Stimulated activated naive CD4-positive, alpha-beta T cell (primary cell): ENCODE data around the gene PRKAR1A.
A peak's percentile ranks its signal among the peaks of the same experiment; 100 is the strongest.
"Not testable (repeated sequence)": the region's sequence is repeated elsewhere in the genome, so short reads cannot be mapped to it uniquely, and the experiment has no call there.

Experiments used
- DNase-seq, 6 experiments: peaks; one replicate each; lab custom pipeline; 2025; lab: John Stamatoyannopoulos, UW

PRKAR1A gene

DNA sequence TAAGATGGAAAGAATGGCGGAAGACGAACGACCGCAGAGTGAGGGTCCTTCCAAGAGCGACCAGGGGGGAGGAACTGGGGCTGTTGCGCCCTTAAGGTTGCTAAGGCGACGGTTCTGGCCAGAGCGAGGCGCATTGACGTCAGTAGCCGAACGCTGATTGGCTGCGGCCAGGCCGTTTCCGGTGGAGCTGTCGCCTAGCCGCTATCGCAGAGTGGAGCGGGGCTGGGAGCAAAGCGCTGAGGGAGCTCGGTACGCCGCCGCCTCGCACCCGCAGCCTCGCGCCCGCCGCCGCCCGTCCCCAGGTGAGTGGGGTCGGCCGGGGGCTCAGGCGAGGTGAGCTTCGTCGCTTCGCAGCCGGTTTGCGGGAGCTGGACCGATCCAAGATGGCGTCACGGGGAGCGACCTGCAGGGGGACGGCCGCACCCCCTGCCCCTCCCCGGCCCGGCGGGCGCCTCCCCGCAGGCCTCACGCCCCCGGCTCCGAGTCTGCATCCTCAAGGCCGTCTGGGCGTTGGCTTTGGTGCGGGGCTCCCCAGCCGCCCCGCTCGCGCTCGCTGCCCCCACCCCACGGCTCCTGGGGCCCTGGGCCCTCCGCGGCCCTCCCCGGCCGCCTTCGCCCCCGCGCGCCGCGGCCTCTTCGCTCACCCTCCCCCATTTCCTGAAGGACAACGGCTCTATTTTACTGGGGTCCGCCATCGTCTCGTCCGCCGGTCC is at the start of gene PRKAR1A:
TSS of gene PRKAR1A (plus strand) at position 184 of the 713 bp plus-strand sequence. CDS start 2,970 bp downstream, outside the sequence.
- peak; percentile 88 to 94 (median 91) for DNase-seq

DNA sequence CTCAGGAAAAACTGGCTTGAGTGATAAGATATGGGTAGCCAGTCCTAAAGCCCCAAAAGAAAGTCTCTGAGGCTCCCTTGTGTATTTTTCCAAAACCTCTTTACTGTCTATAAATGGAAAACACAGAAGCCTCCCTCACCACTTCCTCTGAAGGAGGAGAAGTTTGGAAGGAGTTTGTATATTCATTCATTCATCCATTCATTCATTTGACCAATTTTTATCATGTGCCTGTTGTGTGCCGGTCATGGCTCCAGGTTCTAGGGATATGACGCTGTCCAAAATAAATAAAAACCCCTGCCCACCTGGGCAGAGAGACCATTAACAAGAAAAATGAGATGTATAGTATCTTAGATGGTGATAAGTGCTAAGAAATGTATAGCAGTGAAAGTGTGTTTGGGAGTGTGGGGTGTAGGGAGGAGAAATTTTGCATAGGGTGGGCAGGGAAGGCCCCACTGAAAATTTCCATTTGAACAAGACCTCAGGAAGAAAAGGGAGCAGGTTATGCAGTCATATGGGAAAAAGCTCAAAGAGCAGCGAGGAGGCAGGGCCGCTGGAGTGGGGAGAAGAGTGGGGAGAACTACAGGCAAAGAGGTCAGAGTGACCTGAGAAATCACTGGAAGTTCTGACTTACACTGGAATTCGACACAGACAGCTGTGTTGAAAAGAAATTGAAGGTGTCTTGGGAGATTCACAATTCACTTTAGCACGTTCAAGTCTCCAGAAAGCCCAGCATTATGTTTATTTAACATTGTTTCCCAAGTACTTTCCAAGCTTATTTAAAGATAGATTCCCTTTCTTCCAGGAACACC is 48.8 kb upstream of the PRKAR1A start:
- no peak for DNase-seq

DNA sequence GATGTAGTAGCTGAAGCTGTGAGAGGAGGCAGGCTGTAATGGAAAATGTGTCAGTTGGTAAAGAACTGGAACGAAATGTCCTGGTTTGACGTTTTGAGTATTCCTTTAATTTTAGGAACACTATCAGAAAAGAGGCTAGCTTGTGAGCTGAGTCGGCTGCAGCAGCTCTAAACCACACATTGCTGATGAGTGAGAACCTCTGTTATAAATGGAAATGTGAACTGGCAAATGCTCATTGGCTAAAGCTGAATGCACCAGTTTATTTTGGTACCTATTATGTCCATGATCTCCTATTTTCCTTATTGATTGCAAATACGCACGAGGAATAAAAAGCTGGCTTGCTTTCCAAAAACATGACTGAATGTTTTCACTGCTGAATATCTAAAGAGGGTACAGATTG is 43.9 kb upstream of the PRKAR1A start:
- DNase-seq, result no peak

DNA sequence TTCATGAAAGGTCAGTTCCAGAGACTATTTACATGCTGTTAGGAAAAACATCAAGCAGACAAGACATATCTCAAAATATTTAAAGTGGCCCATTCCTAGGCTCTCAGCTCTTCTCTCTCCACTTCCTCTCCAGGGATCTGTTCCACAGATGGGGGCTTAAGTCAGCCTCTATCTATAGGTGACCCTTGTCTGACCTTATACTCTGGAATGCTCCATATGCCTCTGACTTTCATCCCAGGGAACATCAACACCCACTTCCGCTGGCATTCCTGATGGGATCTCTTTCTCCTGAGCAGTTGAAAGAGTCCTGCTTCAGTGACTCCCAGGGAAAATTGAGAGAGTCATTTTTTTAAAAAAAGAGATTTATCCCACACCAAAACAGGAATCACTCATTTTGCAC is 43.4 kb upstream of the PRKAR1A start:
- DNase-seq, result no peak

DNA sequence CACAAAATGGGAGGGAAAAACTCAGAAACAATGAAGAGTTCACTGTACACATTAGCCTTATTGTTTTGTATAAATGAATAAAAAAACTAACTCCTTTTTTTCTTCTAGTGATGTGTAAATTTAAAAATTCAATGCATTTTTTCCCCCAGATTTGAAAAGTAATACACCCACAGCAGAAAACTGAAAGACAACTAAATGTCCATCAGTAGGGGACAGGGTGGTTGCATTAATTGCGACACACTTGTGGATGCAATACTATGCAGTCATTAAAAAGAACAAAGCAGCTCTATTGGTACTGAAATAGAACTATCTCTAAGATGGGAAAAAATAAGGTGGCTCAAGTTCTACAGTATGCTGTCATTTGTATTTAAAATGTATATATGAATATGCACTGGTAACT is 41.3 kb upstream of the PRKAR1A start:
- no peak for DNase-seq

DNA sequence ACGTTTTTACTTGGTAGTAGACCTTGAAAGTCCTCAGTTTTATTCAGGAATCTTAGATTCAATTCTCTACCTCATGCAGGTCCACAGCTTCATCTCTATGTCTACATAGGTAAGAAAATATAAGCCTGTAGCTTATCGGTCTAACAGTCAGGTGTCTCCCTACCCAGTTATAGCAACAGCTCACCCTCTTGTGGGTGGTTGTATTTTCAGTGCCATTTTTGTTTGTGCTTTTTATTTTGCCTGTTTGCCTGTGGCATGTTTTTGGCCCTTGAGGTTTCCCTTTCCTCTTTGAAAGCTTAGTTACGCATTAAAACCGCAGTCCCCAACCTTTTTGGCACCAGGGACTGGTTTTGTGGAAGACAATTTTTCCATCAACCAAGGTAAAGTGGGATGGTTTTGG is 31.3 kb upstream of the PRKAR1A start:
- DNase-seq, result no peak

DNA sequence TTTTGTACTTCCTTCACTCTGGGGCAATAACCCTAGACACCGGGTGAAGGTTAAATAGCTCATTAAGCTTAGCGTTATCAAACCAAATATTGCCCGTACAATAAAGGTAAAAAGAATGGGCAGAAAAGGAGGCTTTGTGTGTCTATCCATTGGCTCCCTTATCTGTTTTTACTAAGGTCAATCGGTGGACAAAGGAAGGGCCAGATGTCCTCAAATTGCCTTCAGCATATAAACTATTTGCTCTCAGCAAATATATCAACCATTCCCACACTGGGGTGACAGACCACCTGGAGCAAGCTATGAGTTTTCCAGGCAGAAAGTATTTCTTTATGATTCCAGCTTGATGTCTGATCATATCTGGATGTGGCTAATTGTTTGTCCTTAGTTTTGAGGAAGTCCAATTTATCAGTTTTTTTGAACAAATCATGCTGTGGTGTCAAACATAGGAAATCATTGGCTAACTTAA is 29.6 kb upstream of the PRKAR1A start:
- DNase-seq, result no peak

DNA sequence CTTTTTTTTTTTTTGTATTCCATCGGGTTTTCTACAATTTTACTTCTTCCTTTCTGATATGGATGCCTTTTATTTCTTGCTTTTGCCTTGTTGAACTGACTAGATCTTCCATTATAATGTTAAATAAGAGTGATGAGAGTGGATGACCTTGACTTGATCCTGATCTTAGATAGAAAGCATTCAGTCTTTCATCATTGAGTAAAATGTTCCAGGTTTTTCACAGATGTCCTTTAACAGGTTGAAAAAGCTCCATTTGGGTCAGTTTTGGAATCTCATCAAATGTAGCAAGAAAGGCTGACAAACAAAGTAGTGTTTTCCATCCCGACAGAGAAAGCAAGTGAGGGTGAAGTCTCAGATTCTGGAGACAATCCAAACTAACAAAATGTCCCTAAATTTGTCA is 27.8 kb upstream of the PRKAR1A start:
- DNase-seq, result no peak

DNA sequence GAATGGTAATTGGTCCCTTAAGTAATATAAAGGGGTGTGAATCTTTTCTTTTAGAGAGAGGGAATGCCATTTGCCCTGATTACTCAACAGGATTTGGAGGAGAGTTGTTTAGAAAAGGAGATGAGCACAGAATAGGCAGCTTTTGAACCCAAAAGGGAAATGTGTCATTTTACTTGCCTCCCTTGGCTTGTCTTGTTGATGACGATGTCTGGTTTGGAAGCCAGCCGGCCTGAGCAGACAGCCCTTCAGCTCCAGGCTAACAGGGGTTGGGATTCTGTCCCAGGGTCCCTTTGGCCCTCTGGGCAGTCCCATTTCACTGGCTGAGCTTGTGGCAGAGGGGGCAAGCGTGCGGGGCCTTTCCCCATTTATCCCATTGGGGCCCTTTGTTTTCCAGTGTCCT is 22.3 kb upstream of the PRKAR1A start:
- DNase-seq, result no peak

DNA sequence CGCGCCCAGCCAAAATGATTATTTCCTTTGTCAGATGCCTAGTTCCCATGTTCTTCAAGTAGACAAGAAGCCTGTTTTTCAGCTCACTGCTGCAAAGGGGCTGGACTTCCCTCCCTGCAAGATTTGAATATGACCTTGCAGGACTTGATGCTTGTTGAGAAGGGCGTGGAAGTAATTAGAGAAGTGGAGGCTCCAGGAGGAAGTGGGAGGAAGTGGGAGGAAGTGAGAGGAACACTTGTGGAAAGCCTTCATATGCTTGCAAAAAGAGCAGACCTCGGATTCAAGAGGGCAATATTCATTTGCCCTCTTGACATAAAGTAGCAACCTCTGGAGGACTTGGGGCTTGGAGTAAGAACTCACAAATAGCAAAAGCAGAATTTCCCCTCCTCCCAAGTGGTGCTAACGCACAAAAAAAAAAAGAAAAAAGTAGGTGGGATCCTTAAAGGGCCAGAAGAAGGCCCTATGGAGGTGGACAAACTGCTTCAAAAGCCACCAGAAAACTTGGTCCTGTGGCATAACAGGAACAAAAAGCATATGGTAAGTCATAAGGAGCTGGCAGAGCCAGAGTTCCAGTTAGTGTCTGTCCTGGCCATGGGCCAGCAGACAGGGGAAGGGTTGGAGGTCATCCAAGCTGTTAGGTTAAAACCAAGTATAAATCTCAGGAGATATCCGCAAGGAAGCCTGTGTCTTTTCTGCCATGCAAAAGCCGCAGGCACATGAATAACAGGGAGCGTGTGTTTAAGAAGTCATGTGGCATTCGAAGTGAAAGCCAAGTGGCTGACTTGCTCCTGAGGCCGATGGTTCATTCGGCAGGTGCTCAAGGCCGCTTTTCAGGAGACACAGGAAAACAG is 20.6 kb upstream of the PRKAR1A start:
- no peak for DNase-seq

DNA sequence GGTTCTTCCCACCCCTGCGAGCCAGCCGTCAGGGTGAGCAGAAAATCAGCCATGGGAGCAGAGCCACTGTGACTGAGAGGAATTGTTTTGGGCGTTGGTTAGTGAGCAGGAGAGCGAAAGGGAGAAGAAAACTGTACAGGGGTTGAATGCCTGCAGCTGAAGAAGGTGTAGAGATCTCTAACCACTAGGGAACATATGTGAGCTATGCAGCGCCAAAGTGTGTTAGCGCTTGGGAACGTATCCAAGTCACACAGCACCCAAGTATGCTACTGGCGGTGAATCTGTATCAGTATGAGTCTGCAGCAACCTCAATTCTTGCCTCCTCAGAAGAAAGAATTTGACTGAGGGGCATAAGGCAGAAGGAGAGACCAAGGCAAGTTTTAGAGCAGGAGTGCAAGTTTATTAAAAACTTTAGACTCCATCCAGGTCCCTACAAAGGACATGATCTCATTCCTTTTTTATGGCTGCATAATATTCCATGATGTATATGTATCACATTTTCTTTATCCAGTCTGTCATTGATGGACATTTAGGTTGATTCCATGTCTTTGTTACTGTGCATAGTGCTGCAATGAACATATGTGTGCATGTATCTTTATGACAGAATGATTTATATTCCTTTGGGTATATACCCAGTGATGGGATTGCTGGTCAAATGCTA is 19.7 kb upstream of the PRKAR1A start:
- not testable (repeated sequence) for DNase-seq

DNA sequence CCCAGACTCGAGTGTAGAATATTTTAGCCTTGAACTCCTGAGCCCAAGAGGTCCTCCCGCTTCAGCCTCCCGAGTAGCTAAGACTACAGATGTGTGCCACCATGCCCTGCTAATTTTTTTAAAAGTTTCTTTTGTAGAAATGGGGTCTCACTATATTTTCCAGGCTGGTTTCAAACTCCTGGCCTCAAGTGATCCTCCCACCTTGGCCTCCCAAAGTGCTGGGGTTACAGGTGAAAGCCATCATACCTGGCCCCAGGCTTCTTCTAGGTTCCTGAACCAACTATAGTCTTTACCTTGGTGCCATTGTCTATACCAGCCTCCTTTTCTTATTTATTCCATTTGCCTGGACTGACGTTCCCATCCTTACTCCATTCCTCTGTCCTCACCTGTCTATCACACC is 17.1 kb upstream of the PRKAR1A start:
- no peak for DNase-seq

DNA sequence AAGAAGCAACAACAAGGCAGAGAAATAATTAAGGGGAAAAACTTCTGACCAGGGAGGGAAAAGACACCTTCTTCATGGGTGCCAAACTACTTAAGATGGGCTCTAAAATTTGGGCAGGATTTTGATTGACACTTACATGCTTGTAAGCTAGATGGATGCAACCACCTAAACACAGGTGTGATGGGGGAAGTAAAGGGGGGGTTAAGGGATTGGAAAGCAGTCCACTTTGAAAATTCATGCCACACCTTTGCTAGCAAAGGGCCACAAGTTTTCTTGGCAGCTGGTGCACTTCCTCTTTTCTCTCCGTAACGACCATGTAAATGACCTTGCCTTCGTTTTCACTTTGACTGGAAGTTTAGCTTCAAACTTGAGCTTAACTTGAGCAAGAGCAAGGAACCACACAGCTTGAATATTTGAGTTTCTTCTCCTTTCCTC is 14.3 kb upstream of the PRKAR1A start:
- DNase-seq, result no peak

DNA sequence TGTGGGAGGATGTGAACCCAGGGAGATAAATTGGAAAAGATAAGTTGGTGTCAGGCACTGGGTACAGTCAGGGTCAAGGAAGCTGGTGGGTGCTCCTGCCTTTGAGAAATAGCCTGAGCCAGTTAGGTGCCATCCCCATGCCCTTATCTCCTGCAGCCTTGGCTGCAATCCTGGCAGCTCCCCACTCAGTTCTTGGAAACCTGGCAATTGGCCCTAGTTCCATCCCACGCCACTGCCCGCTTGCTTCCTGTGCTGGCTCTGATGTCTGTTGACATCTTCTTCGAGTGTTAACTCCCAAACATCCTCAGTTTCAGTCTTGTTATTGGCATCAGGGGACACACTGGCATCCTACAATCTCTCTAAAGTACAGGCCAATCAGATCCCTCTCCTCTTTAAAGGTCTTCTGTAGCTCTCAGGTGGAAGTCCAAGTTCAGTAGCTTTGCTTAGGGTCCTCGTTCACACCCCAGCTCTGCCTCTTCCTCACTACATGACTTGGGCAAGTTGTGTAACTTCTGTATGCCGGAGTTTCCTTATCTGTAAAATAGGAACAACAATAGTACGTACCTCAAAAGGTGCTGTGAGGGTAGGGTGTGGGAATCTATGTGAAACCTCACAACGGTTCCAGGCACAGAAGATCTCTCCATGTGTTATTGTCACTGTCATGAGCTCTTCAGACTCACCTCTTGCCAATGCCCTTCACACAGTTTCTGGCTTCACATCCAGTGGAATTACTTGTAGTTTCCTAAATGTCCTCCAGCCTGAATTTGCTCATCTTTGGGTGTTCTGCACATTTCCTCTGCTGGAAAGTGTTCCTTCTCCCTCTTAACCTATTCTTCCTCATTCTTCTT is 13.5 kb upstream of the PRKAR1A start:
- DNase-seq, result no peak

DNA sequence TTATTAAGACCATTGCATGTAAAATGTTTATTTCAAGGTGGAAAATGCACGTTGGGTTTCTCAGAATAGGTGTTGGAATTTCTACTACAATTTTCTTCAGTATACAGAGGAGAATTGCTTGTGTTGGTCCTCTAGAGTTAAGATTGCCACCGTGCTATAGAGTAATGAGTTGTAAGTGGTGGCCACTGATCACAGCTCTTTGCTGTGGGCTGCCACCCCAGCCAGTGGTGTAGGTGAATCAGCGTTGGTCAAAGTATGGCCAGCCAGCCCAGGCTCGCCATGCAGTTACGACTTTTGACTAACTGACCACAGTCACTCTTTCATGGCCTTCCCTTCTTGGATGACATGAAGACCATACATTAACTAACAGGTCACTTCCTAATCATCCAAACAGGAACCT is 12.6 kb upstream of the PRKAR1A start:
- DNase-seq, result no peak

DNA sequence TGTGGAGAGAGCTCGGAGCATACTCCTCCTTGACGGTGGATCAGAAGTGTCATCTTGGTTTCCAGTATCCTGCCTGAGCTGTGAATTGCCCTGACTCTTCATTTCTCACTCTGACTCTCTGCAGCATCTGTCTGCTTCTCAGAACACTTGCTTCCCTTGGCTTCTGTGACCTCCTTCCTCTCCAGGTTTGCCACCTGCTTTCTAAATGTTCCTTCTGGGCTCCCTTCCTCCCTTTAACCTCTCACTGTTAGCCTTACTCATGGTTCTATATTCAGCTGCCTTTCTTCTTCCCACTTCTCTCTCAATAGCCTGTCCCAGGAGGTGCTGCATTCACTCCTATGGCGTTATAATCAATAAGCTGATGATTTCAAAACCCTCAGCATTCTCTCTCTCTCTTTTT is 11.2 kb upstream of the PRKAR1A start:
- DNase-seq, result no peak

DNA sequence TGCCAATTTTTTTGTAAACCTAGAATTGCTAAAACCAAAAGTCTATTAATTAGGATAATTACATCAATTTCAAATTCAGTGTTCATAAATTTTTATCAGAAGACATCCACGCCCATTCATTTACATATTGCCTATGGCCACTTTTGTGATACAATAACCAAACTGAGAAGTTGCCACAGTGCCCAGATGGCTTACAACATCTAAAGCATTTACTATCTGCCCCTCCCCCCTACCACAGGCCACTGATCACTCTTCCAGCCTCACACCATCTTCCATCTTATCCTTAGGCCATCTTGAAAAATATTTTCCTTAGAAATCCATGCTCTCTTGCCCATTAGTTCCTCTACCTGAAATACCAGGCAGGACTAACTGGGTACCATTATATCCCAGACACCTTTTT is 6.3 kb upstream of the PRKAR1A start:
- no peak for DNase-seq

DNA sequence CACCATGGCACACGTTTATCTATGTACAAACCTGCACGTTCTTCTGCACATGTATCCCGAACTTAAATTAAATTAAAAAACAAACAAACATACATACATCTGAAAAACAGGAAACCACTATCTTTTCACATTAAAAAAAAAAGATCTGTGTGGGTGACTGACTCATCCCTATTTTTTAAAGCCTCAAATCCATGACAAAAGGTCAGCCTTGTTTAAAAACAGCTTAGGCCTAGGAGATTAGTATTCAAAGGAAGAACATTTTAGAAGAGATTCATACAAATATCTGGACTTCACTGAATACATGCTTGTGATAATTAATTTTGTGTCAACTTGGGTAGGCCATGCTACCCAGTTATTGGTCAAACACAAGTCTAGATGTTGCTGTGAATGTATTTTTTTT is 4.7 kb upstream of the PRKAR1A start:
- DNase-seq, result no peak

DNA sequence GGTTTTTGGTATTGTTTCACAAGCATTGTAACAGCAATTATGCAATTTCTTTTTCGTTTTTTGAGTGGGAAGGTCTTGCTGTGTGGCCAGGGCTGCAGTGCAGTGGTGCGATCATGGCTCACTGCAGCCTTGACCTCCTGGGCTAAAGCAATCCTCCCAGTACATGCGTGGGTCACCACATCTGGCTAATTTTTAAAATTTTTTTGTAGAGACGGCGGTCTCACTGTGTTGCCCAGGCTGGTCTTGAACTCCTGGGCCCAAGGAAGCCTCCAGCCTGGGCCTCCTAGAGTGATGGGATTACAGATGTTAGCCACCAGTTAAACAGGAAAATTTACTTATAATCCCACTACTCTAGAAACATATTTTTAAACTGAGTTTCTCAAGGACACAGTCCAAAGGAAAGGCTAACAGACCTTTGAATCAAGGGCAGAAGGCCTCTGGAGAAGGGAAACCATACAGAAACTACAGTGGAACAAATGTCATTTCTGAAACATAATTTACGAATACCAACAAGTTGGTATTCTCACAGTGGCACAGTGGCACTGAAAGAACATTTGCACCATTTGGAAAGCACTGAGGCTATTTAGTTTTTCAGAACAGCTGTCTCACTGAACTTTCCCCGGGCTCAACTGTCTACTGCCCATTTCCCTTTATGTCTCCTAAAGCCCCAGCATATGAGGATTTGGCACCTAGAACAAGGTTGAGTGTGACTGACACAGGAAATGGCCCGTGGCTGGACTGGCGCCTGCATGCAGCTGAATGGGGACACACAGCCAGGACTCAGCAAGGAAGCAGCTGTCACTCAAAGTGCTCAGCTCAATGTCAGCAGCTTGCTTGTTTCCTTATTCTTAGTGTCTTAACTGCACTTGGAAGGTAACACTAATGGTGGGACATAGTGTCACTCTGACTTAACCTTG is 2.8 kb upstream of the PRKAR1A start:
- no peak for DNase-seq

DNA sequence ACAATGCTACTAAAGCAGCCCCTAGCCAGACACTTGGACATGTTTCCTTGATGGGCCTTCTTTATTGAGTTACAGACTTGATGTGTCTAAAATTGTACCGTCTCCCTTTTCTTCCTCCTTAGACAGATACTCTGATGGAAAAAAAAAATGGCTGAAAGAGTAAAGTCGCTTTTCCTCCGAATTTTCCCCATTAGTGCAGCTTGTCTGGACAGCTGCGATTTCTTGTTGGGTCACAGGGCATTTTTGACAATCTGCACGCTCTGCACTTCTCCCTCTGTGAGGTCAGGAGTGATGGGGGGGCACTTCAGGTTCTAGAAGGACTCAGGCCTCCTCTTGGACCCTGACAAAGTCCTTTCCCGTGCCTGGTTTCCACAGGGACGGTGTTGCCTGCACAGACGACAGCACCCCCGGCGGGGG is 968 bp upstream of the PRKAR1A start:
- no peak for DNase-seq
